Neuron (in vitro differentiated cells): ENCODE data around the gene SOCS1.
A peak's percentile ranks its signal among the peaks of the same experiment; 100 is the strongest.

Source experiments
- H2AFZ ChIP-seq: one replicate; pipeline ENCODE4 v1.6.1; 2013; ENCODE audit warnings: low read depth, mild to moderate bottlenecking, inconsistent platforms, low read length, moderate library complexity
- H3K27me3 ChIP-seq: one replicate; pipeline ENCODE4 v1.6.1; 2013; ENCODE audit warnings: low read length; ENCODE audit not compliant: insufficient read depth
- H3K36me3 ChIP-seq: one replicate; pipeline ENCODE4 v1.6.1; 2013; ENCODE audit warnings: low read length; ENCODE audit not compliant: insufficient read depth
- H3K4me1 ChIP-seq: one replicate; pipeline ENCODE4 v1.6.1; 2013; ENCODE audit warnings: low read length; ENCODE audit not compliant: insufficient read depth
- H3K4me3 ChIP-seq: 2 replicates; pipeline ENCODE4 v1.5.1; 2013; ENCODE audit warnings: mild to moderate bottlenecking, low read length, moderate library complexity
- H3K9me3 ChIP-seq: one replicate; pipeline ENCODE4 v1.6.1; 2013; ENCODE audit warnings: low read length

Gene SOCS1

DNA sequence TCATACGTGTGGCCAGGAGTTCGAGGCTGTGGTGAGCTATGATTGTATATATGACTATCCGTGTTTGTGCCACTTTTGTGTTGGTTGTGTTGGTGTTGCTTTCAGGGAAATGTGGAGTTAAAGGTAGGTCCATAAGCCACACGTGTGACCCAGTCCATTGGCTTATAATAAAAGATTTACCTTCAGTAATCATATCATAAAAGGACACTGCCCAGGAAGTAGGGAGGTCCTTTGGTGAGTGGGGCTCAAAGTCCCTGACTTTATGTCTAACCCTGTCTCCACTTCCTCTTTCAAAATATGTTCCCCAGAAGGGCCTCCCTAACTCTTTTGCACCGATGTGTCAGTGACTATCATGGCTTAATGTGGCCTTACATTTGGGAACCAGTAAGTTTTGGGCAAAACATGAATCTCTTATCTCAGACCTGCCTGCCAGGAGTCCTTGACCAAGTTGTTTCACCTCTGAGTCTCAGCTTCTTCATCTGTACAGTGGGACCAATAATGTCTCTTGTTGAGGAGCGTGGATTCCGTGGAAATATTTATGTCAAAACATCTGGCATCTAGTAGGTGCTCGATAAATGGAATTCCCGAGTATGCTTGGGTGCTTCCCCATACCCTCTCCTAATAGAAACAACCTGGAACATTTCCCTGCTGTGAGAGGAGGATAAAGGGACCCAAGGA is 8.3 kb upstream of the SOCS1 start:
- no peaks in the 10 kb centered on the region for H3K36me3 ChIP-seq
- no peaks in the 10 kb centered on the region for H3K4me1 ChIP-seq
- H3K4me3 ChIP-seq = no peak overlapping the region
- peaks cover 1% of the 10 kb centered on the region for H3K9me3 ChIP-seq
- H2AFZ ChIP-seq = no peak overlapping the region
- H3K27me3 ChIP-seq = no peaks in the 10 kb centered on the region

DNA sequence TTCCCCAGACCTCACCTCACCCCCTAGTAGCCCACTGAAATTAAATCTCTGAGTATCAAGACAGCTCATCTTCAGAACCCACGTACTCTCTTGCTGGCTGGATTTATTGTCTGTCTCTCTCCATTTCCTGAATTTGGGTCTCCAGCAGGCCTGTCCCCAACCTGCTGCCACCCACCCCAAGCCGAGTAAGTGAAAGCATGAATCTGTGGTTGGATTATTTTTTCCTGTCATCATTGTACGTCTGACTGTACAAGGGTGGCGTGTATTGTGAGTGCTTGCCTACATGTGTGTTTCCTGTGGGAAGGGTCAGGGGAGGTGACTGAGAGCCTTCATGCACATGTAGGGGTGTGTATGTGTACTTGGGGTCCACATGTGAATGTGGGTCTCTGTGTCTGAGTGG is 7.7 kb upstream of the SOCS1 start:
- Histone ChIP-seq H3K4me3 (no peak overlapping the region), H3K4me1 (no peaks in the 10 kb centered on the region), H3K27me3 (no peaks in the 10 kb centered on the region), H3K36me3 (no peaks in the 10 kb centered on the region), H3K9me3 (peaks cover 1% of the 10 kb centered on the region), H2AFZ (no peak overlapping the region)

DNA sequence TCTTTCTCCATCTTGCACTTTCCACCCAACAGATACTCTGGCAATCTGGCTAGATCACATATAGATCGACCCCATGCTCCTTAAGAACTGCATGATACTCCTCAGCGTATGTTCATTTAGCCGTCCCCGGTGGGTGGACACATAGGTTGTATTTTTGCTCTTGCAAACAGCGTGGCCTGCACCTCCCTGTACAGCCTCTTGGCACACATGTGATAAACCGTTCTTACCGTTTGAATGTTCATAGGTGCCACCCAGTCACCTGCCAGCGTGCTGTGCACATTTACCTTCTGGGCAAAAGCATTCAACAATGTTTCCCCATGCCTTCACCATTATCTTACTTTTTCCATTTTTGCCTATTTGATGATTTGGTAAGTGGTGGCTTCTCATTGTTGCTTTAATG is 6.9 kb upstream of the SOCS1 start:
- Histone ChIP-seq H3K4me1 (no peaks in the 10 kb centered on the region), H3K27me3 (no peaks in the 10 kb centered on the region), H3K4me3 (no peak overlapping the region), H3K9me3 (peaks cover 1% of the 10 kb centered on the region), H2AFZ (no peak overlapping the region), H3K36me3 (no peaks in the 10 kb centered on the region)

DNA sequence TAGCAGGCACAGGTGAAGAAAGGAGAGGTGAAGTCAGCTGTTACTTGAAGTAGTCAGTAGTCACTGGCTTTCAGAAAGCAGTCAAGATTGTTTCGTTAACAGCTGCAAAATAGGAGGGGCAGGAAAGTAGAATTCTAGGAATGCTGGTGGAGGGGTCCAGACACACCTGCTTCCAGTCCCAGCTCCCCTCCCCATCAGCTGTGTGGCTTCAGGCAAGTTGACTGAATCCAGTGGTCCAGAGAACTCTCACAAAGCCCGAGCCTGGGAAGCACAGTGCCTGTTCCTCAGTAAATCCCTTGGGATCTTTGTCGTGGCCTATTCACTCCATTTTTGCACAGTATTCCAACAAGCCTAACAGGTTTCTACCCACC is 4.6 kb upstream of the SOCS1 start:
- Histone ChIP-seq H3K27me3 (no peaks in the 10 kb centered on the region), H3K4me3 (no peak overlapping the region), H3K4me1 (peaks cover 5% of the 10 kb centered on the region), H2AFZ (no peak overlapping the region), H3K36me3 (no peaks in the 10 kb centered on the region), H3K9me3 (no peaks in the 10 kb centered on the region)

DNA sequence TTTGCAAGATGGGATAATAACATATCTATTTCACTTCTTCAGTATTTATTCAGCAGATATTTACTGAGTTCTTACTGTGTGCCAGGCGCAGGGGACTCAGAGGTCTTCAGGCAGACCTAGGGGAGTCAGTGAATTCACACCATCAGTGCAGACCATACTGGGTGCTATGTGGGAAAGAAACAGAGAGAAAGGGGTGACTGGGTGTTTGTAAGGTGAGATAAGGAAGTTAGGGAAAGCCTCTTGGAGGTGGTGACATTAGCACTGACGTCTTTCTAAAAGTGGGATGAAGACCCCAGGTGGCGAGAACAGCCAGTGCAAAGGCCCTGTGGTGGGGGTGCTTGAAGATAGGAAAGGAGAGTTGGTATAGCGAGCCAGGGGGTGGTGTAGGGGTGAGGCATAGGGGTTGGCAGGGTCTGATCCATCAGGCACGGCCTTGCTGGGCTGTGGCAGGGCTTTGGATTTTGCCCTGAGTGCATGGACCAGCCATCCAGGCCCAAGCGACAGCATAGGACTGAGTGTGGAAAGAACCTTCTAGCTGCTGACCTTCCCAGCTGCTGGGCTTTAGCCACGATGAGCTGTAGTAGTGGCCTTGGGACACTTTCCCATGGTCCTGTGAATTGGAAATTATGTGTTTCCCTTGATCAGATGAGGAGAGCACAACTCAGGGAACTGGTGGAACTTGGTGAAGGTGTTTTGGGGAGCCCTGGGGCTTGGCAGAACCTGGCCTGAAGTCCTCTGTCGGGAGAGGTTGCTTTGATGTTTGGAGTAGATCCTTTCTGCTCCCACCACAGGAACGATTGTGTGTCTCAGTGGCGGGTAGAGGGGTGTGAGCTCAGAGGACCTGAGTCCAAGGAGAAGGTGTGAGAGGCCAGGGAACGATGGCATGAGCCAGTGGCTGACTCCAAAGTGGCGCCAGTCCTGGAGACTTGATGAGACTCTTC is 3.9 kb upstream of the SOCS1 start:
- no peak overlapping the region for H3K4me3 ChIP-seq
- no peak overlapping the region for H2AFZ ChIP-seq
- no peaks in the 10 kb centered on the region for H3K27me3 ChIP-seq
- peaks cover 10% of the 10 kb centered on the region for H3K4me1 ChIP-seq
- H3K36me3 ChIP-seq = no peaks in the 10 kb centered on the region
- H3K9me3 ChIP-seq = no peaks in the 10 kb centered on the region

DNA sequence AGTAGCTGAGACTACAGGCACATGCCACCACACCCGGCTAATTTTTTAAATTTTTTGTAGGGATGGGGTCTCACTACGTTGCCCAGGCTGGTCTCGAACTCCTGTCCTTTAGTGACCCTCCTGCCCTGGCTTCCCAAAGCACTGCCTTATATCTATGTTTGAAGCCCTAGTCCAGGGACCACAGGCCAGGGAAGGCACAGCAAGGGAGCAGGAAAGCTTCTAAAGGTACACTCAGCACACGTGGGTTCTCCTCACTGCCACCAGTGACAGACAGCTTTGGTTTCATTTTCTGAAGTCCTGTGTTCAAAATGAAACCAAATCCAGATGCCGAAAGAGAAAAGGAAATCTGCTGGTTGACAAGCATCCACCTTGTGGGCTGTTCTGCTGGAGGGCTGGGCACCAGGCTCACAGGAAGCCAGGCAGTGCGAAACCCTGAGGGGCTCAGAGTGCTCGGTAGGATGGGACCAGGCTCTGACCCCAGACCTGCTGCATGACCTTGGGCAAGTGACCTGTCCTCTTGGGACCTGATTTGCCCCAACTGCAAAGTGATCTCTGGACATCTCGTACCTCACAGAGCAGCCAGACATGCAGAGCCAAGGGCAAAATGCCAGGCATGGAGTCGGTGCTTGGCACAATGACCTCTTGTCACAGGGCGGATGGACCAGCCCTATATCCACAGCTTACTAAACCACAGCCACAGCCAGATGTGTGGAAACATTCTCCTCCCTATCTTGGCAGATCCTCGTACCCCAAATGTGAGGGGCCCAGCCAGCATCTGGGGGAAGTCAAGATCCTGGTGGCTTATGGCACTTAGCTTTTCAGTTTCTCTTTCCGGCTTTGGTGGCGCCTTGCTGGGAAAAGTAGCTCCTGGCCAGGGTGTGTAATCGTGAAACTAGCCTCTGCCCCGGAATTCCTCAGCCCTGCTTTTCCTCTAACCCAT is 2.8 kb upstream of the SOCS1 start:
- H3K4me1 ChIP-seq = peaks cover 14% of the 10 kb centered on the region
- H2AFZ ChIP-seq = no peak overlapping the region
- H3K4me3 ChIP-seq = no peak overlapping the region
- H3K9me3 ChIP-seq = no peaks in the 10 kb centered on the region
- no peaks in the 10 kb centered on the region for H3K36me3 ChIP-seq
- no peaks in the 10 kb centered on the region for H3K27me3 ChIP-seq

DNA sequence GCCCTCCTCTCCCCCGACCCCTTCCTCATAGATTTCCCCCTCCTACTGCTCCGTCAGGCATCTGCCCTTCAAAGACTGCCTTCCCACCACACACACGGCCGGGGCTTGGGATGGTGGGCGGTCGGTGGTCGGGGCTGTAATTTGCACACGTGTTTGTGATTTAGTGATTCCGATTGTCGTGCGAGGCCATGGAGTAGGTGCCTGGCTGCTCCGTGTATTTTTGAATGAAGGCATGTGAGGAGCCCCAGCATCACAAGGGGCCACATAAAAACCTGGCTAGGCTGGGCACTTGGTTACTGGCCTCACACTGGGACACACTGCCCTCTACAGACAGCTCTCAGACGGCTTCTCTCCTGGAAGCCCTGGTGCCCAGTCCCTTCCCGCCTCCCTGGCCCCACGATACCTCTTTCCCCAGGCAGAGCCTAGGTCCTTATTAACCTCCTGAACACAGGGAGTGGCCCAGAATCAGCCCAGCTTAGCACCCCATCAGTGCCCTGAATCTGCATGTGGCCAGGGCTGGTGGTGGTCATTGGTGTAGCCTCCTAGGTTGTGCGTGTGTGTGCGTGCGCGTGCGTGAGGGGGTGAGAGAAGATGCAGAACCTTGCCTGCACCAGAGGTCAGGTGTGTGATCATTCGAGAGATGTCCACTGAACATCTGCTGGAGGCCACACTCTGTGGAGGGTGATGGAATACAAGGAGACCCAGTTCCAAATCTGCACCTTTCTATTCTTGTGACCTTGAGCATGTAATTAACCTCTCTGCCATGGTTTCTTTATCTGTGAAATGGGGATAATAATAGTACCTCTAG is 1.3 kb upstream of the SOCS1 start:
- H3K4me3 ChIP-seq = peak overlapping the region; percentile 76

DNA sequence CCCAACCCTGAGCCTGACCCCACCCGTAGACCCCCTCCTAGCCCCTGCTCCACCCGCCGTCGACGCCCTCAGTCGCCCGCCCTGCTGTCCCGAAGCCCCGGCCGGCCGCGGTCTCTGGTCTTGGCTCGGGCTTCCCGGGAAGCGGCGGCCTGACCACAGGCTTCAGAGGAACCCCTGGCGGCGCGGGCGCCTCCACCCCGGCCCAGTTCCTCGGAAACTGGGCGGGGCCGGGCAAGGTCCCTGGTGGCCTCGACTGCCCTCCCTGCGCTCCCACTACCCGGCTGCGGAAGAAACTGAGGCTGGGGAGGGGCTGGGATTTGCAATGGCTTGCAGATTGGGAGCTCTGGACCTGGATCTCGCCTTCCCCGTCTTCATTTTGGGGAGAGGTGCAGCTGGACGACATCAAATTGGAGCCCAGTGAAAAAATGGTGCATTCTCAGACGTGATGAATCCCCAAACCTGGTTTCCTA is 692 bp upstream of the SOCS1 start:
- H3K36me3 ChIP-seq = no peaks in the 10 kb centered on the region
- peak overlapping the region; percentile 76 for H3K4me3 ChIP-seq
- peak overlapping the region; percentile 76 for H2AFZ ChIP-seq
- peaks cover 14% of the 10 kb centered on the region for H3K4me1 ChIP-seq
- no peaks in the 10 kb centered on the region for H3K27me3 ChIP-seq
- no peaks in the 10 kb centered on the region for H3K9me3 ChIP-seq

More for the DNA sequence above, 1.3 kb upstream of the SOCS1 start:
- Histone ChIP-seq H3K36me3 (no peaks in the 10 kb centered on the region), H2AFZ (peak overlapping the region; percentile 76), H3K9me3 (no peaks in the 10 kb centered on the region), H3K4me1 (peaks cover 14% of the 10 kb centered on the region), H3K27me3 (no peaks in the 10 kb centered on the region)

DNA sequence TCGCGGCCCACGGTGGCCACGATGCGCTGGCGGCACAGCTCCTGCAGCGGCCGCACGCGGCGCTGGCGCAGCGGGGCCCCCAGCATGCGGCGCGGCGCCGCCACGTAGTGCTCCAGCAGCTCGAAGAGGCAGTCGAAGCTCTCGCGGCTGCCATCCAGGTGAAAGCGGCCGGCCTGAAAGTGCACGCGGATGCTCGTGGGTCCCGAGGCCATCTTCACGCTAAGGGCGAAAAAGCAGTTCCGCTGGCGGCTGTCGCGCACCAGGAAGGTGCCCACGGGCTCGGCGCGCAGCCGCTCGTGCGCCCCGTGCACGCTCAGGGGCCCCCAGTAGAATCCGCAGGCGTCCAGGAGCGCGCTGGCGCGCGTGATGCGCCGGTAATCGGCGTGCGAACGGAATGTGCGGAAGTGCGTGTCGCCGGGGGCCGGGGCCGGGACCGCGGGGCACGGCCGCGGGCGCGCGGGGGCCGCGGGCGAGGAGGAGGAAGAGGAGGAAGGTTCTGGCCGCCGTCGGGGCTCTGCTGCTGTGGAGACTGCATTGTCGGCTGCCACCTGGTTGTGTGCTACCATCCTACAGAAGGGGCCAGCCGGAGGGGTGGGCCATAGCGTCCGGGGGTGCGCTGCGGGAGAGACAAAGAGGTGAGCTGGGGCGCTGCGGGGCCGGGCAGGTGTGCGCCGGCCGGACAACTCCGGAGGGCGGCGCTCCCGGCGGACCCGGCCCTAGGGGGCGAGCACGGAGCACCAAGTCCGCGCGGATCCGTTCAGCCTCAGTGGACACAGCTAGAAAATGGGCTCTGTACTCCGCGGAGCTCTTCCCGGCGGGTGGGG is 879 bp downstream of the SOCS1 start:
- Histone ChIP-seq H2AFZ (peak overlapping the region; percentile 76), H3K36me3 (no peaks in the 10 kb centered on the region), H3K9me3 (no peaks in the 10 kb centered on the region), H3K4me1 (peaks cover 14% of the 10 kb centered on the region), H3K4me3 (peak overlapping the region; percentile 76), H3K27me3 (no peaks in the 10 kb centered on the region)

DNA sequence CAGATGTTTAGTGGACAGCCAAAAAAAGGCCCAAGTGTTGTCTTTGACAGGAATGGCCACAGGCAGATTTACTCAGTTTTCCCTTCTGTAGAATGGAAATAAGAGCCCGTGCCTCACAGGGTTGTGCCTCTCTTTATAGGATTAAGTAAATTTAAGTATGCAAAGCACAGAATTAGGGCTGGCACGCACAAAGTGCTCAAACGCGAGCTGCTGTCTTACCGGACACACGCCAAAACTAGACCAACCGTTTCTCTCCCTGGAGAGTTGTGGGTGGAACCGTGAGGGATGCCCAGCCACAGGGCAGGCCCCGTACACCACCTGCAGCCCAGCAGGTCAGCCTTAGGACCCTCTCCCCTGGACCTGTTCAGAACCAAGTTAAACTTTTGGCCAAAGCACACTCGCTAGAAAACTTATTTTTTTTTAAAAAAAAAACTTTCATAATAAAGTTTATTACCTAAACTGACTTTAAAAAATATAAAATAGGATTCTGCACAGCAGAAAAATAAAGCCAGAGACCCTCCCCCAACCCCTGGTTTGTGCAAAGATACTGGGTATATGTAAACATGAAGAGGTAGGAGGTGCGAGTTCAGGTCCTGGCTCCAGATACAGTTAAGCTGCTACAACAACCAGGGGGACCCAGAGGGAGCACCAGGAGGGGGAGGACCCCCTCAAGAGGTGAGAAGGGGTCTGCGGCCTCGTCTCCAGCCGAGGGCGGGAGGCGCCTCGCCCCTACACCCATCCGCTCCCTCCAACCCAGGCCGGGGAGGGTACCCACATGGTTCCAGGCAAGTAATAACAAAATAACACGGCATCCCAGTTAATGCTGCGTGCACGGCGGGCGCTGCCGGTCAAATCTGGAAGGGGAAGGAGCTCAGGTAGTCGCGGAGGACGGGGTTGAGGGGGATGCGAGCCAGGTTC is 1.8 kb downstream of the SOCS1 start:
- peak overlapping the region; percentile 76 for H3K4me3 ChIP-seq

More for the DNA sequence above, 1.8 kb downstream of the SOCS1 start:
- no peaks in the 10 kb centered on the region for H3K36me3 ChIP-seq
- H3K4me1 ChIP-seq = peaks cover 14% of the 10 kb centered on the region
- H2AFZ ChIP-seq = no peak overlapping the region
- no peaks in the 10 kb centered on the region for H3K9me3 ChIP-seq
- H3K27me3 ChIP-seq = no peaks in the 10 kb centered on the region
